ENCODE data around the gene COX6A1.

GRCh38 chr12:120480211-120480610, 42.3 kb downstream of the COX6A1 start:
- no peak for TF ChIP-seq CTCF (IDR thresholded peaks at IDR 0.05)
- TF ChIP-seq POLR2A (IDR thresholded peaks at IDR 0.05) = no peak

Data from testis (tissue), 2 donors.